K562 (cell line): ENCODE measurements around the gene UBE3B.

Experiments used
- EP300 ChIP-seq: IDR thresholded peaks from 2 replicates; pipeline ENCODE4 v1.6.1; 2012; ENCODE audit warnings: low read length, improper control_type of control experiment
- HCFC1 ChIP-seq: IDR thresholded peaks from 2 replicates; pipeline ENCODE4 v1.6.1; 2012; ENCODE audit warnings: low read depth, low read length, improper control_type of control experiment
- HMG20B ChIP-seq: fragments of 250-450 bp; sonication (Bioruptor Pico); IDR thresholded peaks from 2 replicates; pipeline ENCODE4 v1.5.0; 2021; ENCODE audit warnings: mild to moderate bottlenecking
- JUNB ChIP-seq: fragments of 450-650 bp; formaldehyde crosslinking; conservative IDR thresholded peaks from 2 replicates; pipeline ENCODE4 v1.4.0; 2020; ENCODE audit warnings: mild to moderate bottlenecking
- JUND ChIP-seq, 2 experiments: IDR thresholded peaks; 2 replicates in 1 of 2; 3 replicates in 1 of 2; pipeline ENCODE4 v1.6.1; 2011; ENCODE audit warnings: borderline replicate concordance in 2 of 2, low read depth in 2 of 2, low read length in 2 of 2, improper control_type of control experiment in 1 of 2, missing biosample characterization in 1 of 2, missing genetic modification characterization in 1 of 2, missing genetic modification reagents in 1 of 2
- MEF2A ChIP-seq: IDR thresholded peaks from 2 replicates; pipeline ENCODE4 v1.6.1; 2011; ENCODE audit warnings: low read depth, mild to moderate bottlenecking, low read length, moderate library complexity; ENCODE audit not compliant: control insufficient read depth
- PRMT5 ChIP-seq: sonication (generic); formaldehyde crosslinking; IDR thresholded peaks from 2 replicates; pipeline ENCODE4 v1.5.0; 2020; ENCODE audit warnings: missing genetic modification reagents
- YY1 ChIP-seq, 3 experiments: IDR thresholded peaks; 2 replicates each; pipeline ENCODE4 v1.6.1; 2011; ENCODE audit warnings: low read length in 2 of 3, mild to moderate bottlenecking in 2 of 3, moderate library complexity in 2 of 3, borderline replicate concordance in 1 of 3, control low read depth in 1 of 3, low read depth in 1 of 3; ENCODE audit not compliant: insufficient read depth in 3 of 3, insufficient replicate concordance in 2 of 3, control insufficient read depth in 1 of 3, insufficient read length in 1 of 3; ENCODE audit errors: extremely low read depth in 1 of 3
- ZNF347 ChIP-seq: fragments of 450-650 bp; formaldehyde crosslinking; IDR thresholded peaks from 2 replicates; pipeline ENCODE4 v1.4.0; 2020; ENCODE audit warnings: low read depth, mild to moderate bottlenecking, moderate library complexity
- TF ChIP-seq, protein P1 (sequence below): conservative IDR thresholded peaks from 2 replicates; pipeline ENCODE4 v1.6.1; 2011; ENCODE audit warnings: low read depth, mild to moderate bottlenecking, low read length; ENCODE audit not compliant: control insufficient read depth

DNA sequence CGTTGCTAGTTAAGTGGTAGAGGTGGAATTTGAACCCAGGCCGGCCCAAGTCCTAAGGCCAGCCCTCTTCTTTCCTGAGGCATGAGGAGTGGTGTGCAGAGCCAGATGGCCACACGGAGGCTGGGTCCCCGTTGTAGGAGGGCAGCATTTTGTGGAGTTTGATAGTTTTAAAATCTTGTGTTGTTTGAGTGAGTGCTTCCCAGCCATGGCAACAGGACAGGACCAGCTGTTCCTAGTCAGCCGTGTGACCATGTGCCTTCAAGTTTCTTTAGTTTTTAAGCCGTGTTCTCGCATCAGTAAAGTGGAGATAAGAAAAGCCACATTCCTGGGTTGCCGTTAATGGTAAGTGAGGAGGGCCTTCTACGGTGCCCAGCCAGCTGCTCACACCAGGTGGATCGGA is 44.4 kb downstream of the UBE3B start:
- TF ChIP-seq HCFC1 (no peak), JUNB (CRISPR knock-in tag) (no peak), PRMT5 (CRISPR knock-in tag) (no peak), EP300 (no peak), ZNF347 (CRISPR knock-in tag) (no peak), HMG20B (CRISPR knock-in tag) (no peak), MEF2A (no peak), YY1 (IDR thresholded peaks at IDR 0.05; ENCODE audit: borderline replicate concordance in 1 of 3, control insufficient read depth in 1 of 3, extremely low read depth in 1 of 3, insufficient read depth in 3 of 3, insufficient read length in 1 of 3, insufficient replicate concordance in 2 of 3, low read depth in 1 of 3, low read length in 2 of 3) (no peak), JUND (IDR thresholded peaks at IDR 0.05; ENCODE audit: borderline replicate concordance, low read depth, low read length) (no peak), JUND (tag; IDR thresholded peaks at IDR 0.05; ENCODE audit: borderline replicate concordance, low read depth, low read length) (no peak)
- TF ChIP-seq, protein P1, sequence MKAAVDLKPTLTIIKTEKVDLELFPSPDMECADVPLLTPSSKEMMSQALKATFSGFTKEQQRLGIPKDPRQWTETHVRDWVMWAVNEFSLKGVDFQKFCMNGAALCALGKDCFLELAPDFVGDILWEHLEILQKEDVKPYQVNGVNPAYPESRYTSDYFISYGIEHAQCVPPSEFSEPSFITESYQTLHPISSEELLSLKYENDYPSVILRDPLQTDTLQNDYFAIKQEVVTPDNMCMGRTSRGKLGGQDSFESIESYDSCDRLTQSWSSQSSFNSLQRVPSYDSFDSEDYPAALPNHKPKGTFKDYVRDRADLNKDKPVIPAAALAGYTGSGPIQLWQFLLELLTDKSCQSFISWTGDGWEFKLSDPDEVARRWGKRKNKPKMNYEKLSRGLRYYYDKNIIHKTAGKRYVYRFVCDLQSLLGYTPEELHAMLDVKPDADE, result no peak
